H1 (cell line): Measurements from ENCODE around the gene GRID1. TPM values are rescaled to one million over a fixed set of nuclear protein-coding genes. Genes with fewer than 3 reads are reported as not detected.

ENCODE experiments used
- CTCF ChIA-PET: fragments of 300-600 bp; sonication (Branson Sonifier 250); formaldehyde crosslinking; loops from one replicate; lab custom pipeline; 2021; ENCODE audit not compliant: partially characterized antibody; lab: Charles Lee
- POLR2A ChIA-PET: fragments of 300-600 bp; sonication (Branson Sonifier 250); formaldehyde crosslinking; loops from one replicate; lab custom pipeline; 2021; ENCODE audit warnings: inconsistent platforms; ENCODE audit not compliant: partially characterized antibody; lab: Charles Lee
- DNase-seq, 2 experiments: peaks; one replicate each; pipeline versions ENCODE4 v3.0.0 to v3.0.0-alpha.2; 2010 to 2022; ENCODE audit warnings: low spot score in 2 of 2, low read depth in 1 of 2, mixed read lengths in 1 of 2
- FAIRE-seq: peaks from 2 replicates; lab custom pipeline; 2011; peaks lifted over from hg19 to GRCh38; lab: Jason Lieb, UNC
- H2AFZ ChIP-seq: 2 replicates; pipeline ENCODE4 v1.8.1; 2012; ENCODE audit warnings: low read length, inconsistent platforms
- H2AK5ac ChIP-seq: 2 replicates; pipeline ENCODE4 v1.6.1; 2013; ENCODE audit warnings: low read depth, low read length
- H2BK120ac ChIP-seq: replicated peaks from 2 replicates; pipeline ENCODE3; 2013; ENCODE audit warnings: low read depth, low read length, inconsistent platforms
- H2BK12ac ChIP-seq: 2 replicates; pipeline ENCODE4 v1.6.1; 2013; ENCODE audit warnings: low read depth, low read length
- H2BK15ac ChIP-seq: 2 replicates; pipeline ENCODE4 v1.6.1; 2013; ENCODE audit warnings: low read length
- H2BK20ac ChIP-seq: 2 replicates; pipeline ENCODE4 v1.6.1; 2013; ENCODE audit warnings: low read length
- H2BK5ac ChIP-seq: 2 replicates; pipeline ENCODE4 v1.6.1; 2013; ENCODE audit warnings: low read depth, low read length
- H3K14ac ChIP-seq: 2 replicates; pipeline ENCODE4 v1.6.1; 2013; ENCODE audit warnings: inconsistent platforms; ENCODE audit not compliant: insufficient read length
- H3K18ac ChIP-seq: 2 replicates; pipeline ENCODE4 v1.6.1; 2013; ENCODE audit warnings: low read length; ENCODE audit errors: extremely low read depth
- H3K23ac ChIP-seq: 2 replicates; pipeline ENCODE4 v1.6.1; 2013; ENCODE audit warnings: inconsistent platforms; ENCODE audit not compliant: insufficient read length
- H3K23me2 ChIP-seq: 2 replicates; pipeline ENCODE4 v1.6.1; 2013; ENCODE audit warnings: low read depth, low read length
- H3K27ac ChIP-seq: 2 replicates; pipeline ENCODE4 v1.6.1; 2011; ENCODE audit warnings: low read depth, low read length, inconsistent platforms
- H3K27me3 ChIP-seq, 4 experiments: replicated peaks in 1 of 4; 1 replicate in 1 of 4; 2 replicates in 3 of 4; pipeline versions ENCODE4 v1.6.1 to v1.8.1; 2011 to 2013; ENCODE audit warnings: low read length in 3 of 4, mild to moderate bottlenecking in 3 of 4, inconsistent platforms in 2 of 4, mixed read lengths in 2 of 4, moderate library complexity in 1 of 4; ENCODE audit not compliant: control insufficient read depth in 3 of 4, insufficient read depth in 3 of 4; ENCODE audit errors: extremely low read depth in 1 of 4
- H3K36me3 ChIP-seq, 4 experiments: 2 replicates each; pipeline versions ENCODE4 v1.6.1 to v1.8.1; 2011 to 2013; ENCODE audit warnings: mild to moderate bottlenecking in 4 of 4, low read length in 3 of 4, moderate library complexity in 2 of 4, control low read depth in 1 of 4, inconsistent platforms in 1 of 4; ENCODE audit not compliant: insufficient read depth in 4 of 4, control insufficient read depth in 2 of 4
- H3K4ac ChIP-seq: replicated peaks from 2 replicates; pipeline ENCODE3; 2013; ENCODE audit warnings: low read length, low read depth, mixed read lengths, inconsistent platforms; ENCODE audit not compliant: insufficient read length
- H3K4me1 ChIP-seq, 4 experiments: replicated peaks in 1 of 4; 1 replicate in 1 of 4; 2 replicates in 3 of 4; pipeline versions ENCODE4 v1.6.1 to v1.8.1; 2011 to 2013; ENCODE audit warnings: low read length in 3 of 4, inconsistent platforms in 2 of 4, mixed read lengths in 1 of 4; ENCODE audit not compliant: insufficient read depth in 4 of 4, control insufficient read depth in 3 of 4
- H3K4me2 ChIP-seq, 2 experiments: 2 replicates each; pipeline versions ENCODE4 v1.6.1 to v1.8.1; 2011 to 2013; ENCODE audit warnings: low read depth in 2 of 2, low read length in 2 of 2, control low read depth in 1 of 2, inconsistent platforms in 1 of 2, mild to moderate bottlenecking in 1 of 2; ENCODE audit not compliant: insufficient read depth in 1 of 2
- H3K4me3 ChIP-seq, 4 experiments: fragments of 200-600, 300-600 bp in 1 of 4; sonication (generic), shearing (Covaris generic), sonication (Bioruptor Twin) in 1 of 4; 2 replicates each; pipeline versions ENCODE4 v1.5.1 to v1.8.1; 2011 to 2016; ENCODE audit warnings: low read length in 4 of 4, low read depth in 3 of 4, control low read depth in 2 of 4, inconsistent platforms in 2 of 4, mild to moderate bottlenecking in 2 of 4, mixed read lengths in 1 of 4, moderate library complexity in 1 of 4; ENCODE audit not compliant: insufficient read depth in 2 of 4; ENCODE audit errors: extremely low read depth in 1 of 4
- H3K56ac ChIP-seq: replicated peaks from 2 replicates; pipeline ENCODE3; 2013; ENCODE audit warnings: low read depth, mild to moderate bottlenecking, mixed read lengths, low read length, inconsistent platforms; ENCODE audit not compliant: insufficient read length
- H3K79me1 ChIP-seq: 2 replicates; pipeline ENCODE4 v1.6.1; 2013; ENCODE audit warnings: low read depth, low read length, control low read depth
- H3K79me2 ChIP-seq, 2 experiments: 2 replicates each; pipeline versions ENCODE4 v1.6.1 to v1.8.1; 2012 to 2013; ENCODE audit warnings: low read length in 2 of 2, mild to moderate bottlenecking in 2 of 2, inconsistent platforms in 1 of 2; ENCODE audit not compliant: insufficient read depth in 2 of 2, control insufficient read depth in 1 of 2
- H3K9ac ChIP-seq, 4 experiments: replicated peaks in 1 of 4; 1 replicate in 1 of 4; 2 replicates in 3 of 4; pipeline versions ENCODE4 v1.6.1 to v1.8.1; 2011 to 2013; ENCODE audit warnings: low read depth in 3 of 4, low read length in 3 of 4, control low read depth in 2 of 4, mild to moderate bottlenecking in 2 of 4, moderate library complexity in 2 of 4, inconsistent platforms in 1 of 4; ENCODE audit errors: extremely low read depth in 1 of 4
- H3K9me3 ChIP-seq, 2 experiments: 2 replicates each; pipeline versions ENCODE4 v1.6.1 to v1.8.1; 2012 to 2013; ENCODE audit warnings: mild to moderate bottlenecking in 2 of 2, moderate library complexity in 2 of 2, control low read depth in 1 of 2, inconsistent platforms in 1 of 2, low read depth in 1 of 2, low read length in 1 of 2, mixed read lengths in 1 of 2; ENCODE audit not compliant: insufficient read depth in 2 of 2
- H4K20me1 ChIP-seq, 2 experiments: replicated peaks in 1 of 2; 2 replicates each; pipeline versions ENCODE3 to v1.8.1; 2011 to 2013; ENCODE audit warnings: inconsistent platforms in 2 of 2, low read length in 2 of 2, mild to moderate bottlenecking in 1 of 2; ENCODE audit not compliant: insufficient read depth in 2 of 2, control insufficient read depth in 1 of 2
- H4K5ac ChIP-seq: 2 replicates; pipeline ENCODE4 v1.6.1; 2013; ENCODE audit warnings: low read length, low read depth, mixed read lengths, inconsistent platforms; ENCODE audit not compliant: insufficient read length
- H4K8ac ChIP-seq: 2 replicates; pipeline ENCODE4 v1.8.0; 2013; ENCODE audit warnings: mild to moderate bottlenecking, moderate library complexity, low read length, inconsistent platforms; ENCODE audit not compliant: insufficient read depth; ENCODE audit errors: extremely low read depth
- H4K91ac ChIP-seq: replicated peaks from 2 replicates; pipeline ENCODE3; 2013; ENCODE audit warnings: low read length, mixed read lengths, inconsistent platforms; ENCODE audit not compliant: insufficient read length
- BCL11A ChIP-seq, 2 experiments: IDR thresholded peaks; one replicate each; pipeline ENCODE4 v1.6.1; 2011; ENCODE audit warnings: low read depth in 2 of 2, low read length in 2 of 2, mild to moderate bottlenecking in 2 of 2
- SP2 ChIP-seq: IDR thresholded peaks from 2 replicates; pipeline ENCODE4 v1.6.1; 2012; ENCODE audit warnings: mild to moderate bottlenecking, low read length, inconsistent platforms
- WGBS, 2 experiments: shearing (Covaris generic) in 1 of 2; methylation state at CpG; one replicate each; pipeline versions ENCODE4 v1.1.6 to v1.1.7; 2013 to 2015; ENCODE audit warnings: low lambda C conversion rate in 2 of 2, mixed read lengths in 2 of 2, inconsistent platforms in 1 of 2, low coverage in 1 of 2, missing lambda C conversion rate in 1 of 2; ENCODE audit not compliant: insufficient replicate concordance in 2 of 2, insufficient coverage in 1 of 2, insufficient read length in 1 of 2; ENCODE audit errors: extremely low coverage in 1 of 2, missing lambda C conversion rate in 1 of 2; 5-methylcytosine and 5-hydroxymethylcytosine counted together
- polyA plus RNA-seq, 7 experiments: library from polyadenylated mRNA; depleted of rRNA in 3 of 7; stranded (reverse) in 5 of 7; unstranded in 2 of 7; fragments of >200 nt in 5 of 7; fragments of 200-250 nt in 2 of 7; gene quantifications; 1 replicate in 5 of 7; 2 replicates in 1 of 7; 4 replicates in 1 of 7; pipeline versions ENCODE4 v1.2.1 to v1.2.3, GENCODE V29; 2011 to 2013; ENCODE audit warnings: missing spikeins in 2 of 7, mixed read lengths in 2 of 7
- total RNA-seq: library from RNA; stranded (reverse); fragmentation: NEBNext Ultra II Directional; extraction: Animal tissue kit (Norgen Biotek cat#: 25700); gene quantifications from 2 replicates; pipeline ENCODE4 v1.2.1, GENCODE V29; 2021

GRID1 gene
- total and polyA plus RNA-seq, 2 of the 8 experiments (the other 6 are each of a cell fraction or from before 2014, with no cell fraction given): 0.22 to 0.30 TPM

GRCh38 chr10:86036544-86036831 is 330.1 kb downstream of the GRID1 start:
- no peak for FAIRE-seq
- ChIA-PET CTCF (interaction anchor here (0.8 to 1.5 kb wide), 2 partner anchors 32 to 67 kb away, joined by 3 to 4 read pairs; no protein-coding TSS in a partner anchor), POLR2A (no interaction called here)
- no peak overlapping the region for H3K27ac ChIP-seq
- no peak overlapping the region for H3K23ac ChIP-seq
- H4K20me1 ChIP-seq: no peaks in the 10 kb centered on the region
- no peak overlapping the region for H4K5ac ChIP-seq
- H2BK15ac ChIP-seq: no peak overlapping the region
- H3K14ac ChIP-seq: no peak overlapping the region
- no peak overlapping the region for H3K4me3 ChIP-seq
- peaks cover 3% of the 10 kb centered on the region; the same call in 1 of the 2 replicates for H3K23me2 ChIP-seq
- no peaks in the 10 kb centered on the region for H3K79me1 ChIP-seq
- no peak overlapping the region for H2BK120ac ChIP-seq
- H3K27me3 ChIP-seq: no peaks in the 10 kb centered on the region
- H3K4me2 ChIP-seq: no peak overlapping the region
- no peak overlapping the region for H2BK12ac ChIP-seq
- DNase-seq: no peak
- no peaks in the 10 kb centered on the region for H3K79me2 ChIP-seq
- TF ChIP-seq BCL11A (IDR thresholded peaks at IDR 0.05; ENCODE audit: low read depth in 2 of 2, low read length in 2 of 2) (no peak), SP2 (no peak)
- H3K56ac ChIP-seq: no peak overlapping the region
- WGBS, 2 experiments: 90% methylated on average over 5 of the region's 5 CpGs; no CpG with 5 or more reads in 1 of the 2 experiments
- H4K91ac ChIP-seq: no peak overlapping the region
- no peak overlapping the region for H2AK5ac ChIP-seq
- no peaks in the 10 kb centered on the region for H3K36me3 ChIP-seq
- no peak overlapping the region for H2BK5ac ChIP-seq
- no peak overlapping the region for H4K8ac ChIP-seq
- H2AFZ ChIP-seq: no peak overlapping the region
- H3K4me1 ChIP-seq: no peaks in the 10 kb centered on the region
- H3K9ac ChIP-seq: no peak overlapping the region
- H3K9me3 ChIP-seq: peaks cover 5 to 12% of the 10 kb centered on the region in 2 experiments
- no peak overlapping the region for H3K18ac ChIP-seq
- no peak overlapping the region for H2BK20ac ChIP-seq
- no peak overlapping the region for H3K4ac ChIP-seq
